Calu3 (cell line): ENCODE measurements around the gene TCF7L2. TPM values are rescaled to one million over a fixed set of nuclear protein-coding genes. Genes with fewer than 3 reads are reported as not detected.

Experiments
- BruUV-seq: library from RNA; stranded (reverse); fragments of 400-500 nt; replicated peaks from 2 replicates; lab custom pipeline; 2021; lab: Mats Ljungman, UMichigan
- CTCF ChIA-PET: fragments of 300-600 bp; sonication (Branson Sonifier 250); formaldehyde crosslinking; loops from one replicate; lab custom pipeline; 2022; ENCODE audit warnings: antibody characterized with exemption; lab: Charles Lee
- DNase-seq: peaks from one replicate; pipeline ENCODE4 v3.0.0; 2022
- H3K27ac Mint-ChIP-seq: one replicate; pipeline ENCODE4 v1.8.0; 2022; ENCODE audit warnings: mixed read lengths; ENCODE audit not compliant: unreplicated experiment
- H3K27me3 Mint-ChIP-seq: one replicate; pipeline ENCODE4 v1.8.0; 2022; ENCODE audit warnings: mixed read lengths; ENCODE audit not compliant: unreplicated experiment
- H3K36me3 Mint-ChIP-seq: one replicate; pipeline ENCODE4 v1.8.0; 2022; ENCODE audit warnings: mild to moderate bottlenecking, moderate library complexity, mixed read lengths; ENCODE audit not compliant: insufficient read depth, unreplicated experiment
- H3K4me1 Mint-ChIP-seq: one replicate; pipeline ENCODE4 v1.8.0; 2022; ENCODE audit warnings: mild to moderate bottlenecking, low read depth, mixed read lengths; ENCODE audit not compliant: unreplicated experiment
- H3K4me3 Mint-ChIP-seq: one replicate; pipeline ENCODE4 v1.8.0; 2022; ENCODE audit warnings: mild to moderate bottlenecking, low read depth, moderate library complexity, mixed read lengths; ENCODE audit not compliant: unreplicated experiment
- H3K9me3 Mint-ChIP-seq: one replicate; pipeline ENCODE4 v1.8.0; 2022; ENCODE audit warnings: low read depth, mixed read lengths; ENCODE audit not compliant: unreplicated experiment
- CTCF ChIP-seq: fragments of 200-600 bp; IDR thresholded peaks from one replicate; pipeline ENCODE4 v1.8.0; 2022; ENCODE audit warnings: antibody characterized with exemption; ENCODE audit not compliant: unreplicated experiment
- intact Hi-C: fragments of 100-400 bp; cut with micrococcal nuclease; formaldehyde crosslinking; loops from one replicate; pipeline ENCODE4 v1.10.0; 2022; ENCODE audit not compliant: unreplicated experiment
- total RNA-seq: library from RNA; stranded (reverse); gene quantifications from 2 replicates; pipeline ENCODE4 v1.2.3, GENCODE V29; 2022

The TCF7L2 gene
- total RNA-seq, 1 experiment from 2014 or later, result 36.6 TPM

GRCh38 chr10:112972606-112973005 is 22.6 kb downstream of the TCF7L2 start:
- intact Hi-C loops, result no loop called here
- CTCF ChIA-PET, result interaction anchor here (0.5 kb wide), 1 partner anchor 93 kb away, joined by 3 read pairs; no protein-coding TSS in a partner anchor
- DNase-seq, result no peak
- H3K4me1 Mint-ChIP-seq, result peaks cover 5% of the 10 kb centered on the region
- no peaks in the 10 kb centered on the region for H3K9me3 Mint-ChIP-seq
- H3K36me3 Mint-ChIP-seq, result peaks cover 6% of the 10 kb centered on the region
- no peak for TF ChIP-seq CTCF
- no peak overlapping the region for H3K4me3 Mint-ChIP-seq
- no TSS peak for BruUV-seq
- H3K27ac Mint-ChIP-seq, result no peak overlapping the region
- H3K27me3 Mint-ChIP-seq, result no peaks in the 10 kb centered on the region

GRCh38 chr10:112973046-112973445 is 23.0 kb downstream of the TCF7L2 start:
- Mint-ChIP-seq H3K4me3 (no peak overlapping the region), H3K36me3 (peaks cover 6% of the 10 kb centered on the region), H3K27ac (no peak overlapping the region), H3K9me3 (no peaks in the 10 kb centered on the region), H3K27me3 (no peaks in the 10 kb centered on the region), H3K4me1 (peaks cover 5% of the 10 kb centered on the region)
- DNase-seq, result no peak
- intact Hi-C loops, result no loop called here
- TF ChIP-seq CTCF, result no peak
- no TSS peak for BruUV-seq
- CTCF ChIA-PET, result no interaction called here

GRCh38 chr10:112973805-112974204 is 23.8 kb downstream of the TCF7L2 start:
- Mint-ChIP-seq H3K4me3 (no peak overlapping the region), H3K36me3 (peaks cover 6% of the 10 kb centered on the region), H3K9me3 (no peaks in the 10 kb centered on the region), H3K27me3 (no peaks in the 10 kb centered on the region), H3K27ac (no peak overlapping the region), H3K4me1 (peaks cover 5% of the 10 kb centered on the region)
- BruUV-seq, result no TSS peak
- no peak for DNase-seq
- intact Hi-C loops, result no loop called here
- no peak for TF ChIP-seq CTCF
- CTCF ChIA-PET, result no interaction called here

GRCh38 chr10:112977426-112977898 is 27.4 kb downstream of the TCF7L2 start:
- Mint-ChIP-seq H3K4me1 (no peaks in the 10 kb centered on the region), H3K4me3 (no peak overlapping the region), H3K36me3 (no peaks in the 10 kb centered on the region), H3K27ac (no peak overlapping the region), H3K27me3 (no peaks in the 10 kb centered on the region), H3K9me3 (no peaks in the 10 kb centered on the region)
- CTCF ChIA-PET, result interaction anchor here (0.6 kb wide), 1 partner anchor 96 kb away, joined by 10 read pairs; no protein-coding TSS in a partner anchor
- BruUV-seq, result no TSS peak
- intact Hi-C loops, result no loop called here
- no peak for DNase-seq
- no peak for TF ChIP-seq CTCF
